Neuronal stem cell (in vitro differentiated cells): ENCODE measurements around the gene TUG1.

Experiments used
- DNase-seq: peaks from one replicate; pipeline ENCODE4 v3.0.0-alpha.2; 2013; ENCODE audit warnings: low spot score
- H2AFZ ChIP-seq: one replicate; pipeline ENCODE4 v1.6.1; 2013; ENCODE audit warnings: mild to moderate bottlenecking, low read length, inconsistent platforms
- H2AK5ac ChIP-seq: 2 replicates; pipeline ENCODE4 v1.6.1; 2013; ENCODE audit warnings: low read depth, mild to moderate bottlenecking, inconsistent platforms, low read length, moderate library complexity, mixed read lengths
- H2BK120ac ChIP-seq: 2 replicates; pipeline ENCODE4 v1.6.1; 2013; ENCODE audit warnings: low read depth, mild to moderate bottlenecking, inconsistent platforms, low read length, moderate library complexity, mixed read lengths
- H2BK12ac ChIP-seq: one replicate; pipeline ENCODE4 v1.6.1; 2013; ENCODE audit warnings: low read length, inconsistent platforms
- H2BK15ac ChIP-seq: 2 replicates; pipeline ENCODE4 v1.6.1; 2013; ENCODE audit warnings: mild to moderate bottlenecking, low read length, inconsistent platforms, mixed read lengths
- H2BK5ac ChIP-seq: one replicate; pipeline ENCODE4 v1.6.1; 2013; ENCODE audit warnings: inconsistent platforms, mild to moderate bottlenecking, low read length, moderate library complexity
- H3K14ac ChIP-seq: one replicate; pipeline ENCODE4 v1.6.1; 2013; ENCODE audit warnings: low read length, inconsistent platforms
- H3K18ac ChIP-seq: 2 replicates; pipeline ENCODE4 v1.6.1; 2013; ENCODE audit warnings: low read length, inconsistent platforms
- H3K23ac ChIP-seq: 2 replicates; pipeline ENCODE4 v1.6.1; 2013; ENCODE audit warnings: low read depth, mild to moderate bottlenecking, mixed read lengths, low read length, inconsistent platforms; ENCODE audit not compliant: poor library complexity
- H3K27ac ChIP-seq: replicated peaks from 3 replicates; pipeline ENCODE4 v1.5.1; 2013; ENCODE audit warnings: low read length, inconsistent platforms
- H3K27me3 ChIP-seq, 3 experiments: 2 replicates each; pipeline ENCODE4 v1.6.1; 2013; ENCODE audit warnings: low read length in 3 of 3, mild to moderate bottlenecking in 2 of 3, inconsistent platforms in 1 of 3, low read depth in 1 of 3, mixed read lengths in 1 of 3, moderate library complexity in 1 of 3; ENCODE audit not compliant: control insufficient read depth in 3 of 3, insufficient read depth in 3 of 3
- H3K36me3 ChIP-seq, 2 donors: replicated peaks in 1 of 2; 2 replicates each; pipeline ENCODE4 v1.6.1; 2013; ENCODE audit warnings: low read length in 2 of 2; ENCODE audit not compliant: control insufficient read depth in 2 of 2, insufficient read depth in 2 of 2
- H3K4ac ChIP-seq: 2 replicates; pipeline ENCODE4 v1.6.1; 2013; ENCODE audit warnings: inconsistent platforms, mild to moderate bottlenecking, low read length, moderate library complexity
- H3K4me1 ChIP-seq, 2 donors: 1 replicate in 1 of 2; 2 replicates in 1 of 2; pipeline ENCODE4 v1.6.1; 2013; ENCODE audit warnings: low read length in 2 of 2, low read depth in 1 of 2; ENCODE audit not compliant: control insufficient read depth in 2 of 2, insufficient read depth in 1 of 2
- H3K4me2 ChIP-seq: one replicate; pipeline ENCODE4 v1.6.1; 2013; ENCODE audit warnings: mild to moderate bottlenecking, low read length, inconsistent platforms; ENCODE audit not compliant: insufficient read depth, poor library complexity, severe bottlenecking
- H3K4me3 ChIP-seq, 2 donors: 2 replicates each; pipeline ENCODE4 v1.5.1; 2013; ENCODE audit warnings: low read length in 2 of 2, mild to moderate bottlenecking in 2 of 2, inconsistent platforms in 1 of 2, moderate library complexity in 1 of 2
- H3K79me1 ChIP-seq: one replicate; pipeline ENCODE4 v1.6.1; 2013; ENCODE audit warnings: low read depth, mild to moderate bottlenecking, inconsistent platforms, low read length, moderate library complexity
- H3K9ac ChIP-seq: one replicate; pipeline ENCODE4 v1.6.1; 2013; ENCODE audit warnings: mild to moderate bottlenecking, low read depth, low read length, inconsistent platforms; ENCODE audit not compliant: poor library complexity
- H3K9me3 ChIP-seq, 2 donors: replicated peaks in 1 of 2; 2 replicates each; pipeline versions ENCODE3 to v1.6.1; 2013; ENCODE audit warnings: low read length in 2 of 2, mild to moderate bottlenecking in 2 of 2, inconsistent platforms in 1 of 2, low read depth in 1 of 2, mixed read lengths in 1 of 2, moderate library complexity in 1 of 2; ENCODE audit not compliant: control insufficient read depth in 2 of 2, insufficient read depth in 1 of 2
- H4K8ac ChIP-seq: one replicate; pipeline ENCODE4 v1.6.1; 2013; ENCODE audit warnings: low read depth, mild to moderate bottlenecking, inconsistent platforms, low read length, moderate library complexity
- H4K91ac ChIP-seq: one replicate; pipeline ENCODE4 v1.6.1; 2013; ENCODE audit warnings: low read length, low read depth, mild to moderate bottlenecking, inconsistent platforms; ENCODE audit not compliant: poor library complexity
- WGBS, 2 donors: extraction: QIAGEN DNeasy Blood & Tissue Kit; methylation state at CpG; one replicate each; pipeline ENCODE4 v1.1.7; 2013; ENCODE audit warnings: missing lambda C conversion rate in 2 of 2, mixed read lengths in 1 of 2; ENCODE audit not compliant: insufficient read length in 2 of 2, insufficient replicate concordance in 1 of 2; ENCODE audit errors: extremely low coverage in 2 of 2; 5-methylcytosine and 5-hydroxymethylcytosine counted together

Gene TUG1

GRCh38 chr22:30978304-30978962, 9.4 kb downstream of the TUG1 start:
- Histone ChIP-seq H2BK120ac (no peak overlapping the region), H3K14ac (no peak overlapping the region), H3K4me1 (no peaks in the 10 kb centered on the region), H2BK5ac (no peak overlapping the region), H3K23ac (no peak overlapping the region), H2BK12ac (no peak overlapping the region), H3K4ac (no peak overlapping the region), H3K9ac (no peak overlapping the region), H3K36me3 (peaks cover 31 to 56% of the 10 kb centered on the region in 2 donors), H3K9me3 (peaks cover 50 to 78% of the 10 kb centered on the region in 2 donors), H3K27me3 (no peaks in the 10 kb centered on the region), H2AK5ac (no peak overlapping the region), H3K27ac (no peak overlapping the region), H3K4me2 (no peak overlapping the region), H3K4me3 (no peak overlapping the region), H3K79me1 (peaks cover 7% of the 10 kb centered on the region), H2AFZ (no peak overlapping the region), H4K8ac (no peak overlapping the region), H3K18ac (no peak overlapping the region), H4K91ac (no peak overlapping the region), H2BK15ac (no peak overlapping the region)
- WGBS, 2 donors: no CpG with 5 or more reads among the region's 3 CpGs
- DNase-seq: no peak

- WGBS, 2 donors: no CpG with 5 or more reads among the region's 3 CpGs
- Histone ChIP-seq H2AK5ac (no peak overlapping the region), H3K4me2 (no peak overlapping the region)
Measured at GRCh38 chr22:30979932-30980331, 10.9 kb downstream of the TUG1 start.

GRCh38 chr22:30982512-30982911, 13.4 kb downstream of the TUG1 start:
- Histone ChIP-seq H4K91ac (no peak overlapping the region), H3K79me1 (peaks cover 4% of the 10 kb centered on the region), H4K8ac (no peak overlapping the region), H3K23ac (no peak overlapping the region), H3K14ac (no peak overlapping the region), H3K4me1 (no peaks in the 10 kb centered on the region), H2BK15ac (no peak overlapping the region), H3K9ac (no peak overlapping the region), H3K27ac (no peak overlapping the region), H3K4me3 (no peak overlapping the region), H2BK120ac (no peak overlapping the region), H2AK5ac (no peak overlapping the region), H3K9me3 (peaks cover 30 to 45% of the 10 kb centered on the region in 2 donors), H2BK5ac (no peak overlapping the region), H3K36me3 (peaks cover 7 to 15% of the 10 kb centered on the region in 2 donors), H3K27me3 (no peaks in the 10 kb centered on the region), H3K4ac (no peak overlapping the region), H2AFZ (no peak overlapping the region), H2BK12ac (no peak overlapping the region), H3K18ac (no peak overlapping the region), H3K4me2 (no peak overlapping the region)
- no CpG with 5 or more reads among the region's 2 CpGs for WGBS, 2 donors
- no peak for DNase-seq

More at GRCh38 chr22:30979932-30980331, 10.9 kb downstream of the TUG1 start:
- Histone ChIP-seq H3K14ac (no peak overlapping the region), H2BK120ac (no peak overlapping the region), H3K9ac (no peak overlapping the region), H3K4ac (no peak overlapping the region), H3K18ac (no peak overlapping the region), H3K23ac (no peak overlapping the region), H2BK12ac (no peak overlapping the region), H3K27me3 (no peaks in the 10 kb centered on the region), H3K27ac (no peak overlapping the region), H3K4me3 (no peak overlapping the region), H4K8ac (no peak overlapping the region), H2AFZ (no peak overlapping the region), H2BK15ac (no peak overlapping the region), H3K9me3 (peaks cover 43 to 71% of the 10 kb centered on the region in 2 donors), H4K91ac (no peak overlapping the region), H3K36me3 (peaks cover 22 to 41% of the 10 kb centered on the region in 2 donors), H2BK5ac (no peak overlapping the region), H3K4me1 (no peaks in the 10 kb centered on the region), H3K79me1 (peaks cover 7% of the 10 kb centered on the region)
- no peak for DNase-seq

- Histone ChIP-seq H3K4me2 (no peak overlapping the region), H3K4me1 (no peaks in the 10 kb centered on the region), H2BK12ac (no peak overlapping the region), H3K18ac (no peak overlapping the region), H4K91ac (no peak overlapping the region), H2AK5ac (no peak overlapping the region), H3K23ac (no peak overlapping the region), H3K4me3 (no peak overlapping the region), H2BK5ac (no peak overlapping the region), H4K8ac (no peak overlapping the region), H3K9ac (no peak overlapping the region), H3K14ac (no peak overlapping the region), H3K36me3 (peaks cover 0 to 2% of the 10 kb centered on the region in 2 donors), H3K79me1 (no peaks in the 10 kb centered on the region), H3K27me3 (no peaks in the 10 kb centered on the region), H3K9me3 (peaks cover 24 to 30% of the 10 kb centered on the region in 2 donors), H3K4ac (no peak overlapping the region), H2BK120ac (no peak overlapping the region), H2BK15ac (no peak overlapping the region), H2AFZ (no peak overlapping the region), H3K27ac (no peak overlapping the region)
- WGBS, 2 donors: no CpG with 5 or more reads among the region's 2 CpGs
- no peak for DNase-seq
Measured at GRCh38 chr22:30984317-30984716, 15.3 kb downstream of the TUG1 start.
